Cardiac septum (tissue), 1 donor: ENCODE data around the gene TCEA2. TPM values are rescaled to one million over a fixed set of nuclear protein-coding genes. Genes with fewer than 3 reads are reported as not detected.
A peak's percentile ranks its signal among the peaks of the same experiment; 100 is the strongest.

Experiments used
- DNase-seq: peaks from one replicate; pipeline ENCODE4 v3.0.0-alpha.2; 2020; ENCODE audit warnings: low spot score
- intact Hi-C: fragments of 100-400 bp; cut with DNase I; formaldehyde crosslinking; loops from one replicate; pipeline ENCODE4 v1.14.0; 2022
- total RNA-seq: library from RNA; stranded (reverse); fragmentation: NEBNext Ultra II Directional; extraction: Animal tissue kit (Norgen Biotek cat#: 25700); gene quantifications from one replicate; pipeline ENCODE4 v1.2.1, GENCODE V29; 2021
- donor health status: DM: no; HTN: no; CAD: no.

TCEA2 gene
- total RNA-seq, 1 donor from 2014 or later: 66.0 TPM

DNA sequence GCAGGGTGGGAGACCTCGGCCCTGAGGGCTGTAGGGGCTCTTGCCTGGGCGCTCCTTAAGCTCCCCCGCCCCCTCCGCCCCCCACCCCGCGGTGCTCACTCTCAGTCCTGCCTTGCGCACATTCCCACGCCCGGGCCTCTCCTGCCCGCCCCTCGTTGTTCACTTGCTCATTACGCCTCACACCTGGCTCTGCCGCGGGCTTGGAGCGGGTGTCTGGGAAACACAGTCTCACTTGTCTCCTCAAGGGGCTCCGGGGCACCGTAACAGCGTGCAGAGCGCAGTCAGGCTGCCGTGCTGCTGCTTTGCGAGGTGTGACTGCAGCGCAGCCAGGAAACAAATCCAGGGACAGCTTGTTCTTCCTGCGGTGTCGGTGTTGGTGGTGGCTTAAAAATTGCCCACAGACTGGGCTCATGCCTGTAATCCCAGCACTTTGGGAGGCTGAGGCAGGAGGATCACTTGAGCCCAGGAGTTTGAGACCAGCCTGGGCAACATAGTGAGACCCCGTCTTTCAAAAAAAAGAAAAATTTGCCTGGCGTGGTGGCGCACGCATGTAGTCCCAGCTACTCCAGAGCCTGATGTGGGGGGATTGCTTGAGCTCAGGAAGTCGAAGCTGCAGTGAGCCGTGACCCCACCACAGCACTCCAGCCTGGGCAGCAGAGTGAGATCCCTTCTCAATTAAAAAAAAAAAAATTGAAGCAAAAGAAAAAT lies 39.8 kb downstream of the TCEA2 start:
- DNase-seq: peak; percentile 72
- intact Hi-C loops: no loop called here

GRCh38 chr20:64103871-64104666 lies 41.1 kb downstream of the TCEA2 start:
- intact Hi-C loops: no loop called here
- DNase-seq: peak; percentile 58

DNA sequence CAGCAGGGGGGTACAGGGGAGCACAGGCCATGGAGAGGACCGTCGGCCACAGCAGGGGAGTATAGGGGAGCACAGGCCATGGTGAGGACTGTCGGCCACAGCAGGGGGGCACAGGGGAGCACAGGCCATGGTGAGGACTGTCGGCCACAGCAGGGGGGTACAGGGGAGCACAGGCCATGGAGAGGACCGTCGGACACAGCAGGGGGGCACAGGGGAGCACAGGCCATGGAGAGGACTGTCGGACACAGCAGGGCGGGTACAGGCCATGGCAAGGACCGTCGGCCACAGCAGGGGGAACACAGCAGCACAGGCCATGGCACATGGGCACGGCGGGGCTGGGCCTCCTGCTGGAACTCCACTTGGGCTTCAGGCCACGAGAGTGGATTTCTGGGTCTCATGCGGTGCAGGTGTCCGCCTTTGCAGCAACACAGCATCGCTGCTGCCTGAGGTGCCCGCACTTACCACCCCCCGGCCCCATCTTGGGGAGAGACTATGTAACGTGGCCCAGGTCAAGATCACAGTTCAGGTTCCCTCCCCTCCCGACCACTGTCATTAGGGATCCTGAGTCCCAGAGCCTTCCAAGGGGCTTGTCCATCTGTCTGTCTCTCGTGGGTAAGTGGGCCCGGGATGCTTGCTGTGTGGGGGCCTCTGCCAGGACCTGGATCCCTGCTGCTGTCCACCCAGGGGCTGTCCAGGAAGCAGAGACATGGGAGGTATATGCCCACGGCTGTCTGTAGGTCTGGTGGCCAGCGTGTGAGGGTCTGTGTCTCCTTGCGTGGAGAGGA lies 41.9 kb downstream of the TCEA2 start:
- intact Hi-C loops: no loop called here
- DNase-seq: peak; percentile 71

DNA sequence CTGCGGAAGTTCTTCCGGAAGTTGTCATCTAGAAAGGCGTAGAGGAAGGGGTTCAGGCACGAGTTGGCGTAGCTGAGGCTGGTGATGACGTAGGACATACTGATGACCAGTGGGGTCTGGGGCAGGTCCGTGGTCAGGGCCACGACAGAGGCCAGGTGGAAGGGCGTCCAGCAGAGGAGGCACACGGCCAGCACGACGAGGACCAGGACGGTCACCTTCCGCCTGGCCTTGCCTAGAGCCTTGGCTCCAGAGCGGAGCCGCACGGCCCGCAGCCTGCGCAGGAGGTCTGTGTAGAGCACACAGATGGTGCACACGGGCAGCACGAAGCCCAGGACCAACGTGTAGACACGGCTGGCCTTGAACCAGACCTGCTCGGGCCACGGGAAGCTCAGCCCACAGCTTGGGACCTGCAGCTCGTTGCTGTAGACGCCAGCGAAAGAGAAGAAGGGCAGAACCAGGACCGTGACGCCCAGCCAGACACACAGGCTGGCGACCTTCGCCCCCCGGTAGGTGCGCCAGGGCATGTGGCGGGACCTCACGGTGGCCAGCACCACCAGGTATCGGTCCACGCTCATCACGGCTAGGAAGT lies 42.9 kb downstream of the TCEA2 start:
- intact Hi-C loops: no loop called here
- DNase-seq: peak; percentile 68

- peak; percentile 36 for DNase-seq
- intact Hi-C loops: no loop called here
Measured at GRCh38 chr20:64106435-64106961, 43.5 kb downstream of the TCEA2 start.

DNA sequence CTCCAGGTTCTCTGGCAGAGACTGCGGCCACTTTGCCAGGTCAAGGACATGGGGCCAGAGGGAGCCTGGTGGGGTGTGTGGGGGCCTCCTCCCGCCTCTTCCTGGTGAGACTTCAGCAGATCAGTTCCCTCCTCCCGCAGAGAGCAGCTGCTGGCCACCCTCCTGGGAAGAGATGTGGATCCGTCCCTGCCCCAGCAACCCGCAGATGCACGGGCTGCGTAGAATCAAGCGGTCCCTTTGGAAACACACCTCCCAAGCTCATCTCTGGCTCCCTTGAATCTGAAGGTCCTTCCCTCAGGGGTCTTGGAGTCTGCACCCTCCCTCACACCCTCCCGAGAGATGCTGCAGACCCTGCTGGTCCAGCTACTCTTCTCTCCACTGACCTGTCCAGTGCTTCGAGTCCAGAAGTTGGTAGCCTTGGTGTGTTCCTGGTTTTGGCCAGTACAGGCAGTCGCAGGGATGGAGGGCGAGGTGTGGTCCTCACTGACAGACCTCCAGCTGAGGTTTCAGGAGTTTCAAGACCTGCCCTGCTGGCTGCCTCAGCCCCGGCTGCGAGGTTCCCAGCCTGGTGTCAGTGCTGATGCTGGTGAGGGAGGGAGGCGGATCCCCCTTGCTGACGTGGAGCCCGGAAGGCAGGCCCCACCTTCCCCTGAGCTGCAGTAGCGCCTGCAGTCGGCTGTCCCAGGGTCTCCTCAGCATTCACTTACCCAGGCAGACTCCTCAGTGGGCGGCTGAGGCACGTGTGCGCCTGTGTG lies 44.2 kb downstream of the TCEA2 start, which contains the start of gene NPBWR2:
Gene NPBWR2, minus strand, starts transcription at position 585 of the 755 bp plus-strand sequence. CDS start 734 bp downstream, outside the sequence.
- intact Hi-C loops: no loop called here
- DNase-seq: peak; percentile 71

DNA sequence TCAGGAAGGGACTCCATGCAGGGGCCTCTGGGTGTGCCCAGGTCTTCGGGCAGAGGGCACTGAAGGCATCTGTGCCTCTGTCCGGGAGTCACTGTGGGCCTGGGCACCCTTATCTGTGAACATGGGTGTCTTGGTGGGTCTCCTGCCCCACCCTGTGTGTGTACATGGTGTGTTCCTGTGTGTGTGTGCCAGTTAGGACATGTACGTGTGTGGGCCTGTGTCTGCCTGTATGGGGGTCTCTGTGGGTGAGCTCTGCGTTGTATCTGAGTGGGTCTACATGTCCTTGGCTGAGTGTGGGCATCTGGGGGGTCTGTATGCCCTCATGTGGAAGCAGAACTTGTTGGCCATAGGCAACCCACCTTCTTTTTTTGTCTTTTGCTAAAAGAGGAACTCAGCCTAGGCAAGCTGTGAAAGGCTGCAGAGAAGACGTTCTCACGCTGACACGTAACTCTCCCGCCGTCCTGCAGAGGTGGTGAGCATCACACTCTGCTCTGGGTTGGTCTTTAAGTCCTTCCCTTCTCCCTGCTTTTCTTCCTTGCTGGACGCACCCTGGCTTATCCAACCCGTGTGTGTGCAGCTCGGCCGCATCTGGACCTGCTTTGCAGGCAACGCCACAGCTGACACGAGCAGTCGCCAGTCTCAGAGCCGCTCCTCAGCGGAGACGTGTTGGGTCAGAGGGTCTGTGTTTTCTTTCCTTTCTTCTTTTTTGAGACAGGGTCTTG lies 44.9 kb downstream of the TCEA2 start:
- intact Hi-C loops: no loop called here
- DNase-seq: peak; percentile 55

GRCh38 chr20:64108731-64109681 lies 46.0 kb downstream of the TCEA2 start:
- DNase-seq: peak; percentile 67
- intact Hi-C loops: no loop called here

GRCh38 chr20:64109831-64110391 lies 46.9 kb downstream of the TCEA2 start:
- DNase-seq: peak; percentile 49
- intact Hi-C loops: no loop called here

- peak; percentile 56 for DNase-seq
- intact Hi-C loops: no loop called here
Measured at GRCh38 chr20:64110411-64111068, 47.5 kb downstream of the TCEA2 start.

- intact Hi-C loops: no loop called here
- peak; percentile 71 for DNase-seq
Measured at GRCh38 chr20:64111841-64112641, 49.0 kb downstream of the TCEA2 start.

DNA sequence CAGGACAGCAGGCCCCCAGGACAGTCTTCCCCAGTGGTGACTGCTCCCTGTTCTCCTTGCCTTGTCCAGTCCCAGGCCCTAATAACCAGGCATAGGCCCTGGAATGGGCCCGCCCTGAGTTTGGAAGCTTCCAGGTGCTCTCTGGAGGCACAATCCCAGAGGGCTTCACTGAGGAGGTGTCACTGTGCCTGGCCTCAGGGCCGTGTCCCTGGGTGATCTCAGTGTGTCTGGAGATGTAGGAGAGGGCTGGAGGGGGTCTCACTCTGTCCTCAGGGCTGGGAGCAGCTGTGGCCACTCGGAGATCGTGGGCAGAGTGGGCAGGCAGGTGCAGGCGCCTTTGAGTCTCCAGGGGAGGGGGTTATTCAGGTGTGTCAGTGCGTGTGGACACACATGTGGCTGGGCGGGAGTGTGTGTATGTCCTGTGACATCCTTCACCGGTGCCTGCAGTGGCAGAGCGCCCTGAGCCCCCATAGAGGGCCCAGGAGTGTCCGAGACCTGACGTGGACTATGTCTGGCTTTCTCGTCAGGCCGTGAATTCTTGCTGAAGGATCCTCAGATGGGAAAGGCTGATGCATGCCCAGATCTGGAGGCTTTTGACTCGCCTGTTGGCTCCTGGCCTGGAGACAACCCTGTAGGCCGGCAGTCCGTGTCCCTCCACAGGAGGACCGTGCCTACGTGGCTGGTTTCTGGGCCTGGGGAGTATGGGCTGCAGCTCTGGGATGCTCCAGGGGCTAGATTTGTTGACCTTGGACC lies 49.9 kb downstream of the TCEA2 start:
- peak; percentile 56 for DNase-seq
- intact Hi-C loops: no loop called here

DNA sequence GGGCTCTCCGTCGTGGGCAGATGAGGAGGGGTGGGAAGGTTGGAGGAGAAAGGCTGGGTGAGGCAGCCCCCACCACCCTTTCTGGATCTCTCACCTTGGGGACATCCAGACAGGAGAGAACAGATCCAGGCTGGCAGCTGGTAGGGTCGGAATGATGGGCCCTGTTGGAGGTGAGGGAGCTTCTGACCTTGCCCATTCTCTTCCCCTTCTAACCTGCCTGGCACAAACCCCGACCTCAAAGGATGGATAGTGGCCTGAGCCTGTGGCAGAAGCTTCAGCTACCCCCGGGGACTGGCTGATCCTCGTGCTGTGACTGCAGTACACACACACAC lies 50.4 kb downstream of the TCEA2 start:
- DNase-seq: peak; percentile 38
- intact Hi-C loops: no loop called here

DNA sequence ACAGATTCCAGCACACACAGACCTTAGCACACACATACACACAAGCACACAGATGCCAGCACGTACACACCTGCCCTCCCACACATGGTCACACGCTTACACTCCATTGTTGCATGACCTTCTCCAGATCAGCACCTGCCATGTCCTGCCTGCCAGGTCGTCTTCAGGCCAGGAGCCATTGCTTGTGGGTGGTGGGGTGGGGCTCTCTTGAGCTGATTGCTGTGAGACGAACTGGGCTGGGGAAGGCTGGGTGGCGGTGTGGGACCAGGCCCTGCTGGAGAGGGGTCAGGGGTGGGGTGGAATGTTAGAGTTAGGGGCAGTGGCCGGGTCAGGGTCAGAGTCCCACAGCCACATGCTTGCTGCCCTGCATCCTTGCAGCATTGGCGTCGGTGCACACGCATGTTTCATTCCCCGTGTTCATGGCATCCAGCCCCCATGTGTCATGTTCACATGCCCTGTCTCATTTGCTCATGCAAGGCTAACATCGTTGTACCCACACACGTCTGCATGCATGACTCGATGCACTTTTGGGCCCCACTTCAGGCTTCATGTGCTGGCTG lies 50.9 kb downstream of the TCEA2 start:
- intact Hi-C loops: no loop called here
- DNase-seq: peak; percentile 62
